Activated gamma-delta T cell (primary cell): ENCODE results near the gene MUC13.

Source experiments
- DNase-seq: peaks from one replicate; lab custom pipeline; 2025; lab: John Stamatoyannopoulos, UW

Gene MUC13

DNA sequence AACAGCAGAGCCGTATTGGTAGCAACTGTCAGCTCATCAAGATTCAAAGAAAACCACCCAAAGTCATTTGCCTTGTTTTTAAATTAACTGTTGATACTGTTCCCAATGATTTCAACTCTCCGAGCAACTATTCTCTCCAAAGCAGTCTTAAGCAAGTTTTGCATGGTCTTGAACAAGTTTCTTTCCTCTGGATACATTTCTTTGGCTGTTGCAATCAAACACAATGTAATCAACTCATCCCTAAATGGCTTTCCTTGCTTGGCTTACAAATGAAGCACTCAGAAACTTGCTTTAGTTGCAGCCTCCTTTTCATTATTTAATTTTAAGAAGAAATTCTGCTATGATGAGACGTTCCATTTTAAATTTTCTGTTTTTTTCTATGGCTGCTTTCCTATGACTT lies 15.5 kb upstream of the MUC13 start:
- no peak for DNase-seq

DNA sequence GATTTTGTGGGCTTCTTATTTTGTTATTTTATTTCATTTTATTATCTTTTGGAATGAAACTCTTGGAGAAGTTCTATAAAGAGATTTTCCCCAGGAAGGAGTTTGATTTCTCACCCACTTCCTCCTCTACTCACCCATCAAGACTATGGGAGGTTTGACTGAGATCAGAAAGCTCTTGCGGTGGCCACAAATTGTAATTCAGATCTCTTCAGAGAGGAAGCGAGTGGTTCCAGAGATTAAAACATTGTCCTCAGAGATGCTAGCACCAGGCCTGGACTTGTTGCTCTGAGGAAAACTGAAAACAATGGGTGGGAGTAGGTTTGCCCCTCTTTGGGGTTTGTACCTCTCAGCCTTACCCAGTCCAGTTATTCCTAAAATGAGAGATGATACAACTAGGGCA lies 8.1 kb upstream of the MUC13 start:
- no peak for DNase-seq

DNA sequence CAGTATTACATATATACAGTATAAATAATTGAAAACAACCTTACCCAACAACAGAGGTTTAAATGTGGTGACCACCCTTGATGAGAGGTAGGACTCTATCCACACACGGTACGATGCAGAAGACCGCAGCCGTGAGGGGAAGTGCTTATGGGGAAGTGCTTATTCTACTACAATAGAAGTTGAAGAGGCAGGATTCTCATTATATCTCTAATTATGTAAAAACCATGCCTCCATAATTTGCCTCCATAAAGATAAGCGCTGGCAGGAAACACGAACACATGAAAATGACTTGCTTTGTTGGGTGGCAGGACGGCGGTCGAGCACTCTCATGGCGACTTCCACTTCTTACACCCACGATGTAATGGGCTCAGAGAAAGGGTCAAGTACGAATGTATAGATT lies 7.2 kb upstream of the MUC13 start:
- no peak for DNase-seq

DNA sequence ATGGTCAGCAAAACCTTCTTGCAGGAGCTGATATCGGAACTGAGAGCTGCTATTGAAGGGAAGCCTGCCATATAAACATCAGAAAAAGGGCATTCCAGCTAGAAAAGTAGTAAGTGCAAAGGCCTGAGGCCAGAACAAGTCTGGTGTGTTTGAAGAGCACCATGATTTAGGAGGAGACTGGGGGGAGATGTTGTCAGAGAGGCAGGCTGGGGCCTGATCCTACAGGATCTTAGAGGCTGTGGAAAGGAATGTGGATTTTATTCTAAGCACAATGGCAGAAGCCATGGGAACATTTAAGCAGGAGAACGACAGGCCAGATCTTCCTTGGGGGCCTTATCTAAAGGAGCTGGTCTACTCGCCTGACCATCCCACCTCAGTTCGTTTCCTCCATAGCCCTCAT lies 5.1 kb upstream of the MUC13 start:
- DNase-seq = no peak

DNA sequence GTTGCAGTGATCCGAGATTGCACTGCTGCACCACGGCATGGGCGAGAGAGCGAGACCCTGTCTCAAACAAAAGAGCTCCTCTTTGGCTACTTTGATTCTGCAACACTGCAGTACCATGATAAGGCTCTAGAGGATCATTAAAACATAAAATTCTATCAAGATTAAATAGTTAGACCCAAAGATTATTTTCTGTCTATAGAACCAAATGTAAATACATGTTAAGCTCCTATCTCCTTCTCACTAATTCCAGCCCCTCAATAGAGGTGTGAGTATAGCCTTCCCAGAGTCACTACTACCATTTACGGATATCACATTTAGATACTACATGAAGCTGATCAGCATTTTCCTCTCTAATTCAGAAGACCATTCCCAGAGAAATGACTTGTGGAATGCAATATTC lies 4.3 kb upstream of the MUC13 start:
- DNase-seq = no peak

DNA sequence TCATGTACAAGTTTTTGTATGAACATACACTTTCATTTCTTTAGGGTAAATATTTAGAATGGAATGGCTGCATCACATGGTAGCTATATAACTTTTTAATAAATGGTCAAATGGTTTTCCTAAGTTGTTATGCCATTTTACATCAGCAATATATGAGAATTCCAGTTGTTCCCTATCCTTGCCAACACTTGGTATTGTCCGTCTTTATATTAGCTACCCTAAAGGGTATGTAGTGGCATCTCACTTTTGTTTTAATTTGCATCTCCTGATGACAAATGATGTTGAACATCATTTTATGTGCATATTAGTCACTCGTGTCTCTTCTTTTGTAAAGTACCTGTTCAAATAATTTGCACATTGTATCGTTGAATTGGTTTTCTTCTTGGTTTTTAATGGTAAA lies 2.5 kb upstream of the MUC13 start:
- no peak for DNase-seq

DNA sequence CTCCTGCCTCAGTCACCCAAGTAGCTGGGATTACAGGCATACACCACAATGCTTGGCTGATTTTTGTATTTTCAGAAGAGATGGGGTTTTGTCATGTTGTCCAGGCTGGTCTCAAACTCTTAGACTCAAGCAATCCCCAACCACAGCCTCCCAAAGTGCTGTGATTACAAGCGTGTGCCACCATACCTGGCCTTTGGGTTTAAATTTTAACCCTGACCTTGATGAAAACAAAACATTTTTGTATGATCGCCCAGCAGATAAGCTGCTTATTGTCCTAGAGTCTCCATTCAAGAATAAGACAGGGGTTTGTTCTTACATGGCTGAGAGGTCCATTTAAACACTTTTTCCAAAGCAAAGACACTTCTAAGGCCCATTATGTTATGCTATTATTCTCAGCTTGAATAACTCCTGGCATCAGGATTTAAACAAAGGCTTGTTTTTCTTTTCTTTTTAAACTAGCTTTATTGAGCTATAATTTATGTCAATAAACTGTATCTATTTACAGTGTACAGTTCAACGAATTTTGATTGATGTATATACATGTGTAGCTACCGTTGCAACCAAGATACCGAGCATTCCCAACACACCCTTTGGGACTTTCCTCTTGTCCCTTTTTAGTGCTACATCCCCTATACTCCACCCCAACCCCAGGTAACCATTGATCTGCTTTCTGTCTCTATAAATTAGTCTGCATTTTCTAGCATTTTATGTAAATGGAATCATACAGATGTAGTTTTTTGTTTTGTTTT lies 1.4 kb upstream of the MUC13 start:
- DNase-seq = no peak

DNA sequence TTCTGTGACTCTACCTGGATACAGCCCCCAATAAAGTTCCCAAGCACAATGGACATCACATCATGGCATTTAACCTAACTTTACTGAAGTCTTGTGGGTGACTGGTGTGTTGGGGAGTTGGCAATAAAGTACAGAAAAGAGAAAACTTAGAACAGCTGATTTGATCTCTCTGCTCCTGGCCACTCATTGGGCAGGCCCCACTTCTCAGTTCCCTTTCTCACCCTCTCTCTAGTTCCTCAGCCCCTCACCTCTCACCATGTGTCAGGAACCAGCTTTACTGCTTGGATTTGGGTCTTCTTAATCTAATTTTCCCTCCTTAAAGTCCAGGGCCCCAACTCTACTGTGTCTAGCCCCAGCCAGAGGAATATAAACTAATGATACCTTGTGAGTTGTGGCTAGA lies 713 bp upstream of the MUC13 start:
- DNase-seq = no peak

DNA sequence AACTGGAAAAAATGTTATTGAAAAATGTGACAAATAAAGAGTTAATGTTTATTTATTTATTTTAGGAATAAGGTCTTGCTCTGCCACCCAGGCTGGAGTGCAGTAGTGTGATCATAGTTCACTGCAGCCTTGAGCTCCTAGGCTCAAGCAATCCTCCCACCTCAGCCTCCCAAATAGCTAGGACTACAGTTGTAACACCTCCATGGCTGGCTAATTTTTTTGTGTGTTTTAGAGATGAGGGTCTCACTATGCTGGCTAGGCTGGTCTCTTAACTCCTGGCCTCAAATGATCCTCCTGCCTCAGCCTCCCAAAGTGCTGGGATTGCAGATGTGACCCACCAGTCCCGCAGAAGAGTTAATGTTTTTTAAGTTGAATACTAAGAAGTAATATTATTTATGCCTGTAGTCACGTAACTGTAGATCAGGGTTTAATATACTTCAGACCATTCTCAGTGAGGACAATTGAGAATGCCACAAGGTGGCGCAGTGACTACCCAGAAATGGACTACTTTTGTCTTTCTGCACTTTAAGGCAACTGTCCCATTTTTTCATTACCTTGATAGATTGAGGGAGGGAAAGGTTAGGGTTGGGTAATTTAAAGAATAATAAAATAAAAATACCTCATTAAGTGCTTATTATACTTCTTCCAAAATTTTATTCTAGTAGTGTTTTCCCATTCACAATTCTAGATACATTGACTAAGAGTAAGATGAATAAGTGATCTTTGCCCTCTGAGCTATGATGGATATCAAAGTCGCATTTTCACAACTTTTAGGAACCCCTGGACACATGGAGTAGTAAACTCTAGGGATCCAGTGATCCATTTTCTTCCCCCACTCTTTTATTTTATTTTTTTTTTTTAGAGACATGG lies 6.0 kb downstream of the MUC13 start:
- no peak for DNase-seq

DNA sequence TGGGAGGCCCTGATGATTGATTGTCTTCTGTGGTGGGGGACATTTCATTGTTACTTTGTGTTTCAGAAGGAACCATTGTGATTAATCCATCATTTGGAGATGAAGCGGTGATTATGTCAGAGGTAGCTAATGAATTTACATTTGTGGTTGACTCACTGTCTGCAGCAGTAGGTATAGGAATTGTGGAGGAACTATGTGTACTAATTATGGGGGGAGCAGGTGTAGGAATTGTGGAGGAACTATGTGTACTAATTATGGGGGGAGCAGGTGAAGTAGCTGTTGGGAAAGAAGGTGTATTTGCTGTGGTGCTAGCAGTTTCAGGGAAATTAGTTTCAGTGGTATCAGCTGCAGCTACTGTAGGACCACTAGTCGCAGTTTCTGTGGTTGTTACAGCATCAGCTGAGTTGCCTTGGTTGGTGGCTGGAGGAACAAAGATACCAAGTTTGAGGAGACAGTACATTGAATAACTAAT lies 6.9 kb downstream of the MUC13 start:
- DNase-seq = no peak

DNA sequence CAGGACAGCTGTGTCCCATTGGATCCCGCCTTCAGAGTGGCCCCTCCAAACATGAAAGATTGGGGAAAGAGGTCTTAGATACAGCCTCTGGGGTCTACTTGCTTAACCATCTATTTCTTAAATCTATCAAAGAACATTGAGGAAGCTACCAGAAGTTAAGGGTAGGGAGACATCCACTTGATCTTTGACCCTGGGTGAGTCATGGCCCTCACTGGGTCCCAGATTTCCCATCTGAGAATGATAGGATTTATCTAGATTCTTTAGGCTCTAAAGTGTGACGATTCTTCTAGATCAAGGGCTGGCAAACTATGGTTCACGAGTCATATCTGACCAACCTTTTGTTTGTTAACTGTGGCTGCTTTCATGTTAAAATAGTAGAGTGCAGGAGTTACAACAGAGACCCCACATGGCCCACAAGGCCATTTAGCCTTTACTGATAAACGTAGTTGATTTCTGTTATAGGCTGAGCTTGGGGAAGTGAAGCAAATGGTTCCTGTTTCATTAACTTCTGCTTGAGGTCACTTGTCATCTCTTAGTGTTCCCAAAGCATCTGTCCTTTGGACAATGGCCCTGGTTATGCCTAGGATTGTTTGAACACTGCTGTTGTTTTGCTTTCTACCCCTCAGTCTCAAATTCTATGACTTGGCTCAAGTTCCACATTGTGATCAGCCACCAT lies 8.0 kb downstream of the MUC13 start:
- DNase-seq = no peak

DNA sequence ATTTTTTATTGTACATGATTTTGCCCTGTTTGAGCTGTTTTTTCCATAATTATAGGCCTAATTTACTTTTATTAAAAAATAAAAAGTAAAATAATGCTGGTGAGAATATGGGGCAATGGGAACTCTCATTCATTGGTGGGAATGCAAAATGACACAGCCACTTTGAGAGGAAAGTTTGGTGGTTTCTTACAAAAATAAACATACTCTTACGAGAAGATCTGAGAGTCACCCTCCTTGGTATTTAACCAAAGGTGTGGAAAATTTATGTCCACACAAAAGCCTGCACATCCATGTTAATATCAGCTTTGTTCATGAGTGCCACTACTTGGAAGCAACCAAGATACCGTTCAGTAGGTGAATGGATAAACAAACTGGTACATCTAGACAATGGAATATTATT lies 9.8 kb downstream of the MUC13 start:
- no peak for DNase-seq

DNA sequence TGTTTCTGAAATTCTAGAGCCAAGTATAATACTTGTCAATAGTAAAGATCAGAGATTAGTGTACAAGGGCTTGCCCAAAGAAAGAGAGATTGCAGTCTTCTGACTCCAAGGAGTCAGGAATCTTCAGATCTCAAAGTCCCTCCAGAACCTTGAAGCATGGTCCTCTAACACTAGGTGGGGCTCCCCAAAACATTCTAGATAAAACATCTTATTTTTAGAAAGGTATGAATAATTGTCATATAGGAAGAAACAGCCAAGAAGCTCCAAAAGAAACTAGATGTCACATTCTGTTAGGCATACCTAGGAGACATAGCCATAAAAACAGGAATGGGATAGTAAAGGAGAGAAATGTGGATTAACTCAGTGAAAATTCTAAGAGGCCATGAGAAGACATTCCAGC lies 10.7 kb downstream of the MUC13 start:
- no peak for DNase-seq

DNA sequence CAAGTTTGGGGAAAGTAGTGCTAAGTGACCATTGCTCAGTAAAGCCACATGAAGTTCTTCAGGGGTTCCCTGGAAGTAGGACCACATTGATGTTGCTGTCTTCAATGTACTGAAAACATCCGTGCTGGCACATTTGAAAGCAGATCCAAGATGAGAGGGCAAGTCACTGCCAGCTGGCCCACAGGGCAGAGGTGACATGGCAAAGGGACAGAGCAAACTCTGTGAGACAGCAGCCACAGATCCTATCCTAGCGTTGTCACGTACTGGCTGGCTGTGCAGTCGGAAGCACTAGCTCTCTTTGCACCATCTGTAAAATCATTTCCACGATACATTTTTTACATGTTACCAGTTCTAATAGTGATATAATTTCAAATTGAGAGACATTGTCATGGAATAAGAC lies 13.8 kb downstream of the MUC13 start:
- no peak for DNase-seq

DNA sequence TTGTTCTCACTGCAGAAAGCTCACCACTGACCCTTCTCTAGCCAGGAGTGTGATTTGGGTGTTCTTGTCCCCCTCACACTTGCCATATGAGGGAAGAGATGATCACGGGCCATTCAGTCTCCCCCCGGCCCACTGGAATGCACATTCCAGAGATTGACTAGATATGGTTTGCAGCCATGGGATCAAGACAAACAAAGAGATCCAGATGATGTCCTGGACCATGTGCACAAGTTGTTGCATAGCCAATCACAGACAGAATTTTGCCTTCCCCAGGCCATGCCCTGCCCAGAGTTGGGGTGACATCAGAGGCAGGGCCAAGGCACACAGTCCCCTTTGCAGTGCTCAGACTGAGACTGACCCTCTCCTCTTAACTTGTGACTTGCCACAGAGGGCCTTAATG lies 14.8 kb downstream of the MUC13 start:
- no peak for DNase-seq

DNA sequence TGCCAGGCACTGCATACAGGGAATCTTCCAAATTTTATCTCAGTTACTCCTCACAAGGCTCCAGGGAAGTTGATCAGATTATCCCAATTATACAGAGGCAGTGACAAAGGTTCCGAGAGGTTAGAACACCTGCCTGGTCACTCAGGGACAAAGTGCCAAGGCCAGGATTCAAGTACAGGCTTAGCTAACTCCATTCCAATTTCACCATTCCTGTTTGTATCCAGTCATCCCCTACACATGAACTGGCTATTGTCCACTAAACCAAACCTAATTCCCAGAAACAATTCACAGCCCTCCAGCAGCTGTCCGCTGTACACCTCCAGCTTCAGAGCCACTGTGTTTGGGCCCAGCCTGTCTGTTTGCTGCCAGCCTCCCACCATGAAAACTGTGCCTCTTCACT lies 16.0 kb downstream of the MUC13 start:
- DNase-seq = no peak

DNA sequence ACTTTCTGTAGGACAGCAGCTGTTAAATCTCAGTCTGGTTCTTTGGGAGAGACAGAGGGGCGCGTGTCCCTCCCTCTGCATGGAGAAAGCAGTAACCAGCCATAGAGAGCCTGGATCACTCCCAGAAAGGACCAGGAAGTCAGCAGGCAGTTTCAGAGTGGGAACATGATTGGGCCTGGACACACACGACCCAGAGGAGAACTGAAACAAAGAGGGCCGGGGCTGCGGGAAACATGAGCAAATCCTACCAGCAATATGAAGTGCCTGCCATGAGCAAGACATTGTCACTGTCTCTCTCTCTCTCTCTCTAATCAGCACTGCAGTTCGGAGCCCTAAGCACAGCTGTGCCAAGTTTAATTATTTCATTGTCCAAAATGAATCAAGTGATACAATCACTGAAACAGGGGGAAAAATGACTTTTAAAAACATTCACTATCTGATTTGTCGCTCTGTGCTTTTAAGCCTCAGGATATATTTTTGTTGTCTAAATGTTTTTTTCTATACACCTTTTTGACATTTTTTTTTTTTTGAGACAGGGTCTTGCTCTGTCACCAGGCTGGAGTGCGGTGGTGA lies 17.6 kb downstream of the MUC13 start:
- no peak for DNase-seq

DNA sequence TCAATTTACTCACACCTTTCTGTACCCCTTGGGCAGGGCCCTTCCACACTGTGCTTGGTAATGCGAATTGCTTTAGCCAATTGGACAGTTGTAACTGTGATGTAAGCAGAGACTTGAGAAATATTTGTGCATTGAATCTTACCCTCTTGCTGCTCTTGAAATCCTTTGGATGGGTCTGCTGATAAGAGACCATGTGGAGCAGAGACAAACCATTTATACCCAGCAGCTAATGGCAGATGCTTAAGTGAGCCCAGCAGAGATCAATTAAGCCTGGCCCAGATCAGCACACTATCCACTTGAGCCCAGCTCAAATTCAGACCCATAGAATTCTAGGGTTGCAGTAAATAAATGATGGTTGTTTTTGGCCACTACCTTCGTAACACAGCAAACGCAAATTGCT lies 19.3 kb downstream of the MUC13 start:
- no peak for DNase-seq

DNA sequence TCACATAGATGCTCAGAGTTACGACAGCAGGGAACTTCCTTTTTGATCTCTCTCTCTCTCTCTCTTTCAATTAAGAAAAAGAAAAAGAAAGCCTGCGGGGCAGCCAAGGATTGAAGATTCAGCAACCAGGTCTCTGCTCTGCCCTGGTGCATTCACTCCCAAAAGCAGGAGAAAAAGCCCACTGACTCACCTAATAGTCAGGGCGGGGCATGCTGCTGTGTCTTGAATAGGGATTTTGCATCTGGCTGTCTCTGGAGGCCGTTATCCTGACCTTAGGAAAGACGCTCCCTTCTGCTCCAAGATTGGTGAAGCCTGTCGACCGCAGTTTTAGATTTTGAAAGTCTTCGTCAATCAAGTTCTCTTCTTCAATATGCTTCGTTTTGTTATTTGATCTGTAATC lies 26.6 kb downstream of the MUC13 start:
- DNase-seq = no peak

DNA sequence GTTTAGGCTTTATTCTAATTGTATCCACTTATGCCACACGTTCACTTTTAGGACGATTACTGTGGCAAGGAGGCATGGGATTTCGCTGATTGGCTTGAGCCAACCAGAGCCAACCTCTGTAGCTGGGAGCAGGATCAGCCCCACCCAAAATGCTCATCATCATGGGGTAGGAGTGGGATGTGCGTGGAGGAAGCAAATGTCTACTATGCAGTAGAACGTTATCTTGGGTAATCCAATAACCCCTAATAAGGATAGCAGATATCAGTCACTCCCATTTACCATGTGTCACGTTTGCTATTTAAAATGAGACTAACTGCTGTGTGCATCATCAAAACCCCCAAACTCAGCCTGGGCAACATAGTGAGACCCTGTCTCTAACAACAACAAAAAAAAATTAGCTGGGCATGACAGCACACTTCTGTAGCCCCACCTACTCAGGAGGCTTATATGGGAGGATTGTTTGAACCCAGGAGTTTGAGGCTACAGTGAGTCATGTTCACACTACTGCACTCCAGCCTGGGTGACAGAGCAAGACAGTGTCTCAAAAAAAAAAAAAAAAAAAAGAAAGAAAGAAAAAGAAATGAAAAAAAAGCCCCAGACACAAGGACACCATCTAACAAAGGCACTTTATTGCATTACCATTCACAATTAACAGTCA lies 29.6 kb downstream of the MUC13 start:
- DNase-seq = no peak

DNA sequence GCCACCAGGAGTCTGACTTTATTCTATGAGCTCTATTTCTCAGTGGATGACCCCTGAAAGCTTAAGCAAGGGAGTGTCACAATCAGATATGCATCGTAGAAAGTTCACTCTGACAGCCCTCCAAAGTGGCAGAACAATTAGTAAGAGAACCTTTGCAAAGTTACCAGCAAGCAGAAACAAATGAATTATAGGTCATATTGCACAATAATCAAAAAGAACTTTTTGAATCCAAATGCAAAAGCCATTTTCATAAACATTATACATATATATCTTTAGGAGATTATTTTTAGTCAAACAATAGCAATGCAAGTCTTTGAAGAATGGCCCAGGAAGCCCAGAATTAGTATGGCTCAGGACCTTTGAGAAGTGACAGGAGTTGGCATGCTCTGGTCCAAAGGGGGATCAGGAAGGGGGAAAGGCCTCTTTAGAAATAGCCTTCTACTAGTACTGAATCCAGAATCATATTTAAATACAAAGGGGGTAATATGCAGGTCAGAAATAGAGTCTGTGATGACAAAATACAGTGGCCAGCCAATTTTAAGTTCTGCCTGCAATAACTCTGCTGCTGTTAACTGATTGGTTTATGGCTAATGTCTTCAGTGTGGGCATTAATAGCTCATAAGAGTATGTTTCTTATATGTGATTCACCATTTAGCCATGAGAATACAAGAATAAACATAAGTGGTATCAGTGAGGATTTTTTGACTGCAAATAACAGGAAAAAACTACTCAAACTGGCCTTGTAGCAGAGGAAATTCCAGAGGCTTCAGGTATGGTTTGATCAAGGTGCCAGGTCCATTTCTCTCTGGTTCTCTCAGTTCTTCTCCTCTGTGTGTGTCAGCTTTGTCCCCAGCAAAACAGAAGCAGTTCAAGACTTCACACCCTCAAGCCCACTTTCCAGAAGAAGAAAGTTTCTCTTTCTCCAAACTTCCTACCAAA lies 30.4 kb downstream of the MUC13 start:
- DNase-seq = no peak
